HG02884 (cell line): ENCODE results near the gene ITIH3.

Source experiments
- ATAC-seq: cut with Tn5 transposase; IDR thresholded peaks from one replicate; pipeline ENCODE4 v1.9.1; 2021; ENCODE audit warnings: mild to moderate bottlenecking, moderate library complexity; ENCODE audit not compliant: unreplicated experiment

ITIH3 gene

GRCh38 chr3:52792961-52793695 lies 1.5 kb upstream of the ITIH3 start:
- ATAC-seq = no peak

DNA sequence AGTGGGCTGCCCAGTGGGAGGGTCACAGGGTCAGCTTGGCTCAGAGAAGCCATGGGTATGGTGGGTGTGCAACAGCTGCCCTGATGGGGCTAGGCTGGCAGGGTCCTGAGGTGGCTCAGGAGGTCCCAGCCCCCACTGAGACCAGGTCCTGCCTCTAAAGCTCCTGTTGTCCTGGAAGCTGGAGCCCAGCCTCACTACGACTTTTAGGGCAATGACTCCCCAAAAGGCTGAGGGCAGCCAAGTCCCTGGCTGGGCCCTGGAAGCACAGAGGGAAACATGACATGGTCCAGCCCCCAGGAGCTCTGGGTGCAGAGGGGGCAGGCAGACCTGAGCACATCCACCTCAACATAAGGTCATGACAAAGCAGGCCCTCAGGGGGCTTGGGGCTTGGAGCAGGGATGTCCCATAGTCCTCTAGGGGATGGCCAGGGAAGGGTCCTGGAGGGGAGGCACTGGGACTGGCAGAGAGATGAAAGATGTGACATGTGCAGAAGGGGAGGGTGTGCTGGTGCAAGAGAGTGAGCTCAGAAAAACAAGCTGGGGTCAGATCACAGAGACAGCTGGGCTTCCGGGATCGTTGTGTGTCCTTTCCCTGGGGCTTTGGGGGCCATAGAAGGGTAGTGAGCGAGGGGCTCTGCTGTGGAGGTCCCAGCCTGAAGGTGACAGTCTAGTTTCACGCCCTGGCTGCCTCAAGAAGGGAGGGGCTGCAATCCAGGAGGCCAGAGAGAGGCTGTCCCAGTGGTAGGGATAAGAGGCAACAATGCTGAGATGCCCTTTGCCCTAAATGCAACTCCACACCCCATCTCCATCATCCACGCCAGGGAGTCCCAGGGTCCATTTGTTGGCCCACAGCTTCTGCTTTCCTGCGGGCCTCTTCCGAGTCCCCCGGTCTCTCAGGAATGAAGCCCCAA lies 639 bp upstream of the ITIH3 start:
- no peak for ATAC-seq

DNA sequence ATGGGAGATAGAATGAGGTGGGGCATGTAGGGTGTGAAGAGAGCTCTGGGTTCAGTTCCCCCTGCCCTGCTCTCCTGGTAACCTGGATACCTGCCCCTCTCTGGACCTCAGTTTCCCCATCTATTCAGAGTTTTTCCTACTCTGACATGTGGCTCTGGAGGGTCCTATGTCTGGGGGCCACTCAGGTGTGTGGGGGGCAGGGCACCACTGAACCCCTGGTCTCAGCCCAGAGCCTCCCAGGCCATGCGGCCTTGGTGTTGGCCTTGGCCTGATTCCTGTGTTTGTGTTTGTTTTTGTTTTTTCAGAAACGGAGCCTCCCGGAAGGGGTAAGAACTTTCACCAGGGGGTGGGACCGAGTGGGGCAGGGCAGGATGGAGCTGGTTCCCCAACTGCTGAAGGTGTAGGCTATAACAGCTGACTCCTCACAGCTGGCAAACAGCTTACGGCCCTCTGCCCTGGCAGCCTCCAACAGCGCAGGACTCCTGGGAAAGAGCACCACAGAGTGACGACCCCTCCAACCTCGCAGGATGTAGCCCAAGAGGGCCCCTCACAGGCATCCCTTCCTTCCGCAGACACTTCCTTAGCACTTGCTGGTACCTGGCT lies 803 bp downstream of the ITIH3 start:
- ATAC-seq = no peak

DNA sequence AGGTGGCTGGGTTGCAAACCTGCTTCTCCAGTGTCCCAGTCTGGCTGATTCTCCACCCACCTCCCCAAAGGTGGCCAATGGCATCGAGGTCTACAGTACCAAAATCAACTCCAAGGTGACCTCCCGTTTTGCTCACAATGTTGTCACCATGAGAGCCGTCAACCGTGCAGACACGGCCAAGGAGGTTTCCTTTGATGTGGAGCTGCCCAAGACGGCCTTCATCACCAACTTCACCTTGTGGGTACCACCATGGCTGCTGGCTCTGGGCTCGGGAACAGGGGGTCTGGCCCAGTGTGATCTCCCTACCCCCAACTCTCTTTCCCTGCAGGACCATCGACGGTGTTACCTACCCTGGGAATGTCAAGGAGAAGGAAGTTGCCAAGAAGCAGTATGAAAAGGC lies 1.8 kb downstream of the ITIH3 start:
- no peak for ATAC-seq

DNA sequence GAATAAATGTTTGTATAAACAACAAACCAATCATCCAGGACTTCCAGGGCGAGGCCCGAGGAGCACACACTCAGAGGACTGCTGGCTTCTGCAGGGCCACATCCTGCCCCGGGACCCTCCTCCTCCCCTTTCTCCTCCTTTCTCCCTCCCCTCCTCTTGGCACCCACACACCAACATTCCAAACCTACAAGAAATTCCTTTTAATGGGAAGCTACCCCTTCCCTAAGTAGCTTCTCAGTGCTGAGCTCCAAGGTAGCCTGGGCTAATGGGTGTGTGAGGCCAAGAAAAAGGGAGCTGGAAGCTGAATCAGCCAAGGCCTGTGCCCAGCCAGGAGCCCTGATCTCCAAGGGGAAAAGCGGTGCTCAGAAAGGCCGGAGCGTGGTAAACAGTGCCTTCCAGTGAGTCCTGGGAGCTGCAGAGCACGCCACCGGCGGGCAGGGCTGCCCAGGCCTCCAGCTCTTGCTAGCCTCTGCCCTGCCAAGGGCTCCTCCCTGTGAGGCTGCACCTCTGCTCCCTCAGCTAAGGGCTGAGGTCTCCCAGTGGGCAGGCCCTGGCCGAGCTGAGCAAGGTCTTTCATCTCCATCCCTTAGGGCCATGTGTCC lies 3.9 kb downstream of the ITIH3 start:
- ATAC-seq = no peak

DNA sequence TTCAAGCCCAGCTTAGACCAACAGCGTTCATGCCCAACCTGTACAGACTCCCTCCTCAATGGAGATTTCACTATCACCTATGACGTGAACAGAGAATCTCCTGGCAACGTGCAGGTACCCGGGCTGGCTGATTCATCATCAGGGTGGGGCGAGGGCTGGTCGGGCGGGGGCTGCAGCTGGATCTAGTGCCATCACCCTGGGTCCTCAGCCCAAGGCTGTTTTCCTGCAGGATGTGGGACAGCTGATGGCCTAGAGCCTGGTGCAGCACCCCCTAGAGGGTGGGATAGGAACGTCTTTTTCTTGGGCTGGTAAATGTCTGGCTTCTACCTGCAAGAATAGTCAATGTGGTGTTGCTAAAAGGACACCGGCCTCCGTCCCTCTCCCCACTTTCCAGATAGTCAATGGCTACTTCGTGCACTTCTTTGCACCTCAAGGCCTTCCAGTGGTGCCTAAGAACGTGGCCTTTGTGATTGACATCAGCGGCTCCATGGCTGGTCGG lies 4.4 kb downstream of the ITIH3 start:
- ATAC-seq = no peak

DNA sequence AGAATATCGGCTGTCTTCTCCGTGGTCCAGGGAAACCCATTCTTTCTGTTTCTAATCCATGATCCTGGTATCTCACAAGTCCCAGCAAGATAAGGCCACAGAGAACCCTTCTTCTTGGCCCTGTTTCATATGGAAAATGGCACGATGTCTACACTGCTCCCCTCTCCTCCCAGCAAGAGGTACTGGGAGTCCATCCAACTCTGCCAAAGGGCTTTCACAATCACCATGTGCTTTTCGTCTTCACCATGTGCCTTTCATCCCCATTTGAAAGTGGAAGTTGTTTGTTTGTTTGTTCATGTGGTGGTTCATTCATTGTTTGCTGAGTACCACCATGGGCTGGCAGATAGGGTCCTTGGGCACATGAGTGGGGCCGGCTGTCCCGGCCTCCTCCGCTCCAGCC lies 5.5 kb downstream of the ITIH3 start:
- no peak for ATAC-seq

- no peak for ATAC-seq
These were observed 7.2 kb downstream of the ITIH3 start for GRCh38 chr3:52801839-52802238.

GRCh38 chr3:52805270-52806039 lies 10.9 kb downstream of the ITIH3 start:
- no peak for ATAC-seq

DNA sequence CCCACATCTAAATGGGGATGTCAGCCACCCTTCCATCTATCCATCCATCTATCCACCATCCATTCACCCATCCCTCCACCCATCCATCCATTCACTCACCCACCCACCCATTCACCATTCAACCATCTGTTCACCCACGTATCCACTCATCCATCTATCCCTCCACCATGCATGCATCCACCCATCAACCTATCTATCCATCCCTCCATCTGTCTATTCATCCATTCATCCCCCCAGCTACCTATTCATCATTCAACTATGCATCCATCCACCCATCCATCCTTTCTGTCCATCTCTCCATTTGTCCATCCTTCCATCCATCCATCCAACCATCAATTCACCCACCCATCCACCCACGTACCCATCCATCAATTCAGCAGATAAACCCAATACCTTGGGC lies 14.6 kb downstream of the ITIH3 start:
- ATAC-seq = no peak

DNA sequence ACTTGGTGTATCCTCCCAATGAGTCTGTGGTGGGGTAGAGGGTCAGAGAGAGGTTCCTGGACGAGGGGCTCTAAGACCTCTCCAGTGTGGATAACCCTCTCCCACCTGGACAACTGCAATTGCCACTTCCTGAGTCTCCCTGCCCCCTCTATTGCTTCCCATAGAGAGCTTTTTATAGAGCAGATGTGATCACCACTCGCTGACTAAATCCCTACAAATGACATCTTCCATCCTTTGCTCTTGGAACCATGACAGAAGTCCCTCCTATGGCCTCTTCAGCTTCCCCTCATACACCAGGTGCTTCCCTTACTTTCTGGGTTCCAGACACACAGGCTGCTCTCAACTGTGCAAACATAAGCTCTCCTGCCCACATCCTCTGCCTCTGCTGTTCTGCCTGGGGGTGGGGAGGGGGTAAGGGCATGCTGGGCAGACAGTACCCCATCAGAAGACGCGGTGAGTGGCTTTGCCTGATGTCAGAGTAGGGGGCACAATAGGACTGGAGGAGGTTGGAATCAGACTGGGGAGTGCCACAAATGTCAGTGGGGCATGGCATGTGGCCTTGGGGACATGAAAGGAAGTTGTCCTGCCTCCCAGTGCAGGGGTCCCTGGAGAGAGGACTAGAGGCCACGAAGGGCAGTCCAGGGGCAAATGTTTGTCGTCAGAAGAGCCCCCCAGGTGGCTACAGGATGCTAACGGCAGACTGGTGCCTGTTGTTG lies 15.2 kb downstream of the ITIH3 start:
- no peak for ATAC-seq

GRCh38 chr3:52810923-52811322 lies 16.3 kb downstream of the ITIH3 start:
- ATAC-seq = no peak

- ATAC-seq = no peak
These were observed 16.9 kb downstream of the ITIH3 start for GRCh38 chr3:52811452-52812011.

GRCh38 chr3:52813810-52814209 lies 19.2 kb downstream of the ITIH3 start:
- ATAC-seq = no peak

- ATAC-seq = no peak
These were observed 21.6 kb downstream of the ITIH3 start for GRCh38 chr3:52816199-52816598.

- ATAC-seq = no peak
These were observed 22.1 kb downstream of the ITIH3 start for GRCh38 chr3:52816654-52817053.

DNA sequence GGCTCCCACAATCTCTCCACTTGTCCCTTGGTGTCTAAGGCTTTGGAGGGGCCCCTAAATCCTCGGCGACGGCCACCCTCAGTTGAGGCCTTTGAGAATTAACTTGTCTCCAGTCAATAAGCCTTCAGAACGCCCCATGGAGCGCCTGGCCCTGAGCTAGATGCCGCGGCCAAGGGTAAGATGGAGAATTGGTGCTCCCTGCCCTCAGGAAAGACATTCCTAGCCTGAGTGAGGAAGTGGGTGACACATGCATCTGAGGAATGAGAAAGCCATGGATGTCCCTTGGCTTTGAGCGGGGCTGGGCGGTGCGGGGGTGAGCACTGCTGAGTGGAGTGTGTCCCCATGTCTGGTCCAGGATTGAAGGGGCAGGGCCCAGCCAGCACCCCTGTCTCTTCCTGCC lies 22.6 kb downstream of the ITIH3 start:
- ATAC-seq = no peak

DNA sequence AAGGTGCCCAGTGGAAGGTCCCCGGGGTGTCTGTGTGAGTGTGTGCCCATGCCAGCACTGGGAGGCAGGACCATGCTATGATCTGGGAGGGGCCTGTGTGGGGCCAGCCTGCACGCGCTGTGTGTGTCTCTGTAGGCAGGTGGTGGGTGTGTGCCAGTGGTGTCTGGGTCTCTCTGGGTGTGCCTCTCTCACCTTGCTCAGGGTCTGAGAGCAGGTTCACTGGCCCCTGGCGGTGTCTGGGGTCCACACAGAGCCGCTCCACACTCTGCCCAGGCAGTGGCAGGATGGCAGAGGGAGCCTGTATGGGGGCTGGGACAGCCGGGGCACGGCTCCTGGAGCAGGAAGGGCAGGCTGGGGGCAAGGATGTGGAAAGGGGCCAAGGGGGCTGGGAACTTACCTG lies 23.3 kb downstream of the ITIH3 start:
- ATAC-seq = no peak

DNA sequence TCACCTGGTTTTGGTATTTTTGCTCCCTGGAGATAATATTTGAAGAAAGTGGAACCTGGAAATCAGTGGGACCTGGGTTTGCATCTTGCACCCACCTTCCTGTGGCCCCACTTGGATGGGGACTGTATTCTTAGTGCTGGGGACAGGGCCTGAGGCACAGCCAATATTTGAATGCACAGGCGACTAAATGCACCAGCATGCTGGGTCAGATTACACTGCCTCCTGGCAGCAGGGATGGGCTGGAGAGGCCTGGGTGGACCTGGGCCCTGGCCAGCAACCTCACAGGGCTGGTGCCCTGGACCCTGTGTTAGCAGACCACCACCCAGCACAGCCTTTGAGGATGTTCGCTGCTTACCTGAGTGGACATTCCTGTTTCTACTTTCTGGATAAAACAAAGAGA lies 25.3 kb downstream of the ITIH3 start:
- ATAC-seq = no peak

DNA sequence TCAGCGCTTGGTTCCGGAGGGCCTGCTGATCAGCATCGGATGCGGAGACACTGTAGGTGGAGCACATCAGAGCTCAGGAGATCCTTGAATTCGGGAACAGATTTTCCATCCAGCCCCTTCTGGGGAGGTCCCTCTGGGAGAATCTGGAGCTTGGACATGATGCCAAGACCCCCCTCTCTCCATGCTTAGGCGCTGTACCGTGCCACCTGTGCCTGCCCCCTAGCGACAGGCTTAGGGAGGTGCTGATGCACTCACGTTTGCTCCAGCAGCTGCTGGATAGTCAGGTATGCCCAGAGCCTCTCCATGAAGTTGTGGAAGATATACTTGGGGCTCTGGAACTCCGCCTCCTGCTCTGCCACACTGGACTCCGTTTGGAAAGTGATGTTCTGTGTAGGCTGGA lies 26.1 kb downstream of the ITIH3 start:
- no peak for ATAC-seq
